OCI-M2 (cell line): ENCODE data around the gene FECH.

Experiments
- DNase-seq: peaks from one replicate; lab custom pipeline; 2025; ENCODE audit not compliant: unreplicated experiment; lab: John Stamatoyannopoulos, UW

Gene FECH

DNA sequence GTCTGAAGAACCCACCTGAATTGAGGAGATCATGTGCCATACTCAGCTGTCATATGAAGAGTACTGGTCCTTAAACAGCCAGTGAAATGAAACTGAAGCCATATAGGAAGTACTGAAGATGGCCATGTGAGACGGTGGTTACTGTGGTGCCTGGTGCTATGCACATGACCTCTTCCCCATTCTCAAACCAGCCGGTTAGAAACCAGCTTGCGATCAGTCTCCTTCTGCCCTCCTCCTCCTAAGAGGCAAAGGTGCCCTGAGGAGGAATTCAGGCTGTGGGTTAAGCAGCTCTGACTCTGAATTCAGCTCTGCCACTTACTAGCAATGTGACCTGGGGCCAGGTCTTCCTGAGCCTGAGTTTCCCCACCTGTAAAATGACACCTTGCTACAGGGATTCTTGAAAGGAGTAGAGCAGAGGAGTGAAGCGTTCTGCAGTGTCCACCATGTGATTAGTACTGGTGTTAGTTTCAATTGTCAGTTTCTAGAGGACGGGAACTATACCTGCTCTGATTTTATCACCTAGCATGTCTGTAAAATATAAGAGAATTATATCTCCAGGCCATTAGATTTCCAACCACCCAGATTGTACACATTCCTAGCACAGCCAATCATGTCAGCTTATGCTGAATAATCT lies 5.1 kb downstream of the FECH start:
- DNase-seq, result no peak

DNA sequence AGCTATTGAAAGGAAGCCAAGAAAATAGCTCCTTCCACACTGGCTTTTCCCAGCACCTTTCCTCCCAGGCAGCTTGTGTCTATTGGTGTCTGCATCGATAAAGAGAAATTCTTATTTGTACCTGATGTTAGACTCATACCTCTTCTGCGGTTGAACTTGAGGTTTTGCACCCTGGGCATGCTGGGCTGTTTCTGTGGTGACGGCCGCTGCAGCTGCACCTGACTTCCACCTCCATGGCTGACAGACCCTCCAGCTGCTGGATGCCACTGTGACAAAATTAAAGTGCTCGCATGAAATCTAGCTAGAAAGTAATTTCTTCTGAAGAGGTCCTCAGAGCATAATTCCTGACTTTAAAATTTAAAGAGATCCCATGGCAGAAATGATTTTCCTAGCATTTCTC lies 6.6 kb downstream of the FECH start:
- DNase-seq, result no peak

DNA sequence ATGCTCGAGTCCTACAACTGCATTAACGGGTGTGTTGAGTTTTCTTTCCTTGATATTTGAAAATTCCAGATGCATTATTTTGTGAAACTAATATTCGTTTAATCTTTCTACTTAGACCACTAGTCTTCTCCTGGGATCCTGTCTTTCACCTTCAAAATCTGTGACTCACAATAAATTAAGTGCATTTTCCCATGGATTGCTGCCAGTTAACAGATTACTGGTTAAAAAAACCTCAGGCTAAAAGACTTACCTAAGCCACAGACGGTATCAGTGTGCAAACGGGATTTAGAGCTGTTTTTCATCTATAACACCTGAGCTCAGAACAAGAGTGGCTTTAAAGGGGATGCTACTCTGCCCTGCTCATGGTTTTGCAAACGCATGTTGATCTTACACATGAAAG lies 10.2 kb downstream of the FECH start:
- no peak for DNase-seq

DNA sequence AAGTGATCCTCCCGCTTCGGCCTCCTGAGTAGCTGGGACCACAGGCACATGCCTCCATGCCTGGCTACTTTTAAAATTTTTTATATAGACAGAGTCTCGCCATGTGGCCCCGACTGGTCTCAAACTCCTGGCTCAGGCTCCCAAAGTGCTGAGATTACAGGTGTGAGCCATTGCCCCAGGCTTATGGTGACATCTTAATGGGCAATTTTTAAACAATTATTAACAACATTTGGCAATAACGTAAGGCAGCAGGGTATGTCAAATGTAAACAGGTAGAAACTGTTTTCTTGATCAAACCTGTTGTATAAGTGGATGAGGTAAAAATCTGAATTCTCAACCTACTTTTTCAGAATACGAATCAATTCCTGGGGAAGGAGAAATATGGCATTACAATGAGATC lies 11.0 kb downstream of the FECH start:
- no peak for DNase-seq

- no peak for DNase-seq
Measured at GRCh38 chr18:57574866-57575265, 11.6 kb downstream of the FECH start.

DNA sequence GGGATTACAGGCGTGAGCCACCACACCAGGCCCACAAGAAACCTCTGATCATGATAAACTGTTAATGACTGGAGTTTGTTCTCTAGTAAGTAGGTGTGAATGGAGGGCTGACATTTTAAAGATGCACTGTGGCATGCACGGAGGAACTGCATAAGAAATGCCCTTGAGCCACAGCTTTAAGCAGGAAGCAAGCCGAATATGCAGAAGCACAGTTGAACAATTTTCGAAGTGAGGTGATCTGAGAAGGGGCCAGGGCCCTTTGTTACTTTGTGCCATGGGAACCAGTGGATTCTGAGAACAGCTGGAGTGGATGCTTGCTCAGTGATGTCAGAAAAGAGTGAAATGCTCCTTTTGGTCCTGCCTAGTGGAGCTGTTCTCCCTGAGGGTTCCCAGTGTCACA lies 16.3 kb downstream of the FECH start:
- DNase-seq, result no peak

DNA sequence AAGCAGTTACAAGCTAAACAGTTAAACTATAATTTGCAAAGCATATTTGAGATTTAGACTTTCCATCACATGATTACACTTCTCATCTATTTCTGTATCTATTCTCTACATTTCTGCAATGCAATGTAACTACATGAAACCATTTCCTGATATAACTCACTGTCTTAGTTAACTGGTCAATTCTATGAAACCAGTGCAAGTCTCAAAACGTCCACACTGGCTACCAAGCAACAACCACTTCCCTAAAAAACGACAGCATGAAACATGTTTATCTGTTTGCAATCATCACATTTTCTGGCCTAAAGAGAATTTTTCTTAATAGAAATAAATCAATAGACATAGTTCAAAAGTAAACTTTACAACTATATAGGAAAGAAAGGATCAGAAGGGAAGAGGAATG lies 17.4 kb downstream of the FECH start:
- DNase-seq, result no peak

- peak; percentile 6 for DNase-seq
Measured at GRCh38 chr18:57561728-57562423, 24.6 kb downstream of the FECH start.

DNA sequence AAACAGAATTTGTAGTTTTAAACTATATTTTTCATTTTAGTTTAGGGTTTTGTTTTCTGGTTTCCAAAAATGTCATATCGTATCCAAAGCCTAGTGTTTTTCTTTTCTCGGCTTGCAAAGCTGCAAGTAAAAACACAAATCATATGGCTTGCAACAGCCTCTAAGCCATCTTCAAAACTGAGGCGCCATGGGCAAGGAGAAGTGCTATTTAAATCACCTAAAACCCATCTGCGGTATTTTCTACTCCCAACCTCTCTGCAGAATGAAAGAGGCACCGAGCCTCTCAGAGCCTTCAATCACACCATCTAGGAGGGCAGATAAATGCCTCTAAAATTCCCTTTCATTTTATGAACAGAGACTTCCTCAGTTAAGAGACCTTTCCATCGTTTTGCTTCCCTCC lies 25.2 kb downstream of the FECH start:
- DNase-seq, result no peak

GRCh38 chr18:57559314-57559713 lies 27.2 kb downstream of the FECH start:
- DNase-seq, result no peak

DNA sequence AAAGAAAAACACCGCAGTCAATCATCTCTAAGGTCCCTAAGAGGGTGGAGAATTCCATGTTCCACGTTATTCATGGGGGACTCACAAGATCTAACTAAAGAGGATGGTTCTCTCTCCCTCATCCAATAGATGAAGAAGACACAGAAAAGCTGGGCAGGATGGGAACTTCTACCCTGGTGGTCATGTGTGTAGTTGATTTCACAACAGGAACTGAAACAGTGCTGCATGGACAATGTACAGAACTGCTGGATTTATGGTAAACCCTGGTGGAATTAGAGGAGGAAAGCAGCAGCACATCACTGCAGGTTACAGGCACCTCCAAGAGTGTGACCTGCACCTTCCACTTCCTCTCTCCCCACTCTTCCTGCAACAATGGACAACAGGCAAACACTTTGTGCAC lies 31.4 kb downstream of the FECH start:
- DNase-seq, result no peak

- DNase-seq, result no peak
Measured at GRCh38 chr18:57550510-57550909, 36.0 kb downstream of the FECH start.

DNA sequence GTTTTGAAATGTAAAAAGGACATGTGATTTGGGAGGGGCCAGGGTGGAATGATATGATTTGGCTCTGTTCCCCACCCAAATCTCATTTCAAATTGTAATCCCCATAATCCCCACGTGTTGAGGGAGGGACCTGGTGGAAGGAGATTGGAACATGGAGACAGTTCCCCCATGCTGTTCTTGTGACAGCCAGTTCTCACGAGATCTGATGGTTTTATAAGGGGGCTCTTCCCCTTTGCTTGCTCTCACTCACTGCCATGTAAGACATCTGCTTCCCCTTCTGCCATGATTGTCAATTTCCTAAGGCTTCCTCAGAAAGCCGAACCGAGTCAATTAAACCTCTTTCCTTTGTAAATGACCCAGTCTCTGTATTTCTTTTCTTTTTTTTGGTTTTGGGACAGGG lies 39.2 kb downstream of the FECH start:
- no peak for DNase-seq

DNA sequence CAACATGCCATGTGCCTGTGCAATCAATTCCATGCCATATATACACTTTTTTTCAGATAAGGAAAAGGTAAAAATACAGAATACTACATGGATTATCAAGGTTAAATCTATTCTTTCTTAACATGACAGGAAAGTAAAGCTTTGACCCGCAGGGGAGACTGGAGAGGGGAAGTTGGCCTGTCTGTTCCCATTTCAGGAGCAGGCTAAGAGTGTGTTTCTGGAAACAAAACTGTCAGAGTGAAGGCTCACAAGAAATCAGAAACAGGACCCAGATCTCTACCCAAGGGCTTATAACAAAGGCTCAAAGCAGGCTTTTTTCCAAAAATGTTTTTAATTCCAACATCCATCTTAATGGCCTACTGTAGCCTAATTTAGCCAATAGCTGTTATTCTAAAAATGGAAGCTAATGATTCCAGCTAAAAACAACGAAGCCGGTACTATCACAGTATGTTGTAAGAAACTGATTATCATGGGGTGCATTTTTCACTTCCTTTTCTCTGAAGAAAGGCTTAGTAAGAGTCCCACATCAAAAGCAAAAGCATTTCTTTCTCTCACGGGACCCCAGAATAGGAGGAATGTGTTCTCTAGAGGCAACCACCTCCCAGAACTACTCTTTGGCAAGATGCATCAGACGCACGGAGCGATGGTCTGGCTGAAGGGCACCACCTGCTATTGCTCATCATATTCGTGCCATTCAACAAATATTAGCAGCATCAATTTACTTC lies 41.4 kb downstream of the FECH start:
- DNase-seq, result no peak

DNA sequence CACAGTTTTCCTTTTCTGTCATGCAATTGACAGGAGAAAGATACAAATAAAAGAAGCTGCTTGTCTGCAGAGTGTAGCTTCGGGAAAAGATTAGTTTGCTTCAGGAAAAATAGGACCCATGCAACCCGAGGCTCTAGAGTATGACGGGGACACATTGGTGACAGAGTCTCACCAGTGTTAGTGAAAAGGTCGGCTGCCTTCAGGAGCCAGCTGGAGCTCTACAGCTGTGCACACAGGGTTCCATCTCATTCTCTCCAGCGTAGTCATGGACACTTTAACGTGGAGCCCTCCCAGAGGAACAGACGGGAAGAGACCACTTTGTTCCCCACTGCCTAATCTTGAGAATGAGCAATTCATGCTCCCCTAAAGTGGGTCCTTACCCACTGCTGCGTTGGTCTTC lies 42.9 kb downstream of the FECH start:
- no peak for DNase-seq

GRCh38 chr18:57542812-57543427 lies 43.6 kb downstream of the FECH start:
- DNase-seq, result no peak

DNA sequence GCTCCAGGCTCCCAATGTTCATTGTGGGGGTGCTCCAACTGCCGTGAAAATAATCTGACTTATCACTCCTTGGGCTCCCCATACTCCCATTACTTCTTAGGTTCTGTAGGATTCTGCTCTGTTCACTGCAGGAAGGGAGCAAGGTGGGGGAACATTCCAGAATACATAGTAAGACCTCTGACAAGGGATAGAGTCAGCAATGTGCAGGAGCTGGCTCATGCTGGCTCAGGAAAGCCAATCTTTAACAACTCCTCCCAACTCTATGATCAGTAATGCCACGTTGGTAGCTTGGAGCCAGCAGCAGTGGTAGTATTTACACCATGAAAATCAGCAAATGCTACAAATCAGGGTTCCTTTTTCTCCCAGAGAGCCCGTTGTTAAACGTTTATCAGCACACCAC lies 44.4 kb downstream of the FECH start:
- no peak for DNase-seq

- DNase-seq, result no peak
Measured at GRCh38 chr18:57539702-57540101, 46.8 kb downstream of the FECH start.

DNA sequence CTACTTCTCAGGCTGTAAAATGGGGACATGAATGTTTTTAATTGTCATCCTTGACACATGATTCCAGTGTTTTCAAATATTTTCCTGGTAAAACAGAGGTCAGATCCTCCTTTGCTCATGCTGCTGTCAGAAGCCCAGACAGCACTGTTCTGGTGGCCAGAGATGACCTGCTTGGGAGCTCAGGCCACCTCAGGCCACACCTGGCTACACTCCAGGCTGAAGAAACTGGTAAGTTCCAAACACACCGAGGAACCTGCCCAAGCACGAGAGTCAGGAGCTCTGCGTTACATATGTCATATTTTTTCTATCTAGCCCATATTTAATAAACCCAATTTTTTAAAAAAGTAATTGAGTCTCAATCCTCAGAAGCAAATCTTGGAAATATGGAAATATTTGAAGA lies 47.9 kb downstream of the FECH start:
- DNase-seq, result no peak

DNA sequence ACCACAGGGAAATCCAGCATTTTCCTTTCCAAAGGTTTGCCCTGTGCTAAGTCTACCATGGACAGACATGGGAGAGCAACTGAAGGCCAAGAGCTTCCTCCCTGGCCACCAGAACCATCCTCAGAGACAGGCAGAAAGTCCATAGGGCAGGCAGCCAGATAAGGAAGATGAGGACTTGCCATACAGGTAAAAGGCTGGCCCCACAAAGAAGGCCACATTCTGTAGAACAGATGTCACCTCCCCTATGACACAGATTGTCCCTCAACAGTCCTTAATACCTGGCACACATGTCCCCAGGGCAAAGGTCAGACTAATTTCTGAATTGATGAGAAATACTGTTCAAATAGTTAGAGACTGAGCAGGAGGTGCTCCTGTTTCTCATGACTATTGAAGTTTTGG lies 52.0 kb downstream of the FECH start:
- DNase-seq, result no peak

DNA sequence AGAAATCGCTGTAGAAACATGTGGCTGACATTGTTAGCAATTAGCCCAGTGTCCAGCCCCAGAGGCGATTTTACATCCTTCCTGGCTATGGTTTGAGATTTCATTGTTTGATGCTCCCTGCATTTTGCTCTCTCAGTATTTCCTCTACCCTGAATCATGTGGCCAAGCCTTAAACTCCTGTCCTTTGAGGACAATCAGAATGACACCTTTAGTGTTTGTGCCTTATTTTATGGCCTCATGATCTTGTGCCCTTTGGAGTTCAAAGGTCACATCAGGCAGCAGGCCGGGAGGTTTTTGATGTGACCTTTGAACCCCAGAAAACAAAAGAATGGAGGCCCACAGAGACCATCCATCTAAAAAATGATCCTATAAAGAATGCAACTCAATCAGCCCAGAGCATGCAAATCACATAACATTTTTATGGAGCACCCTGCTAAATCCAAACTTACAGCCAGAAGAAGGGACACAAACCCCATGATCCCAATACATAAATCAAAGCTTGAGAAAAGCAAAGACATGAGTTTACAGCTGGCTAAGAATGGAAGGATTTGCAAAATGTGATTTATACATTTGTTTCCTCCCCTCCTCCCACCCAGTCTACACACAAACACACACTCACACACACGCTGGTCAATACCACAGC lies 52.5 kb downstream of the FECH start:
- no peak for DNase-seq
